K562 (cell line): ENCODE measurements around the gene PLEKHA7. TPM values are rescaled to one million over a fixed set of nuclear protein-coding genes. Genes with fewer than 3 reads are reported as not detected.

Experiments used
- ATAC-seq: fragments of 200-7000 bp; cut with Tn5 transposase; 3 replicates; pipeline ENCODE4 v1.9.1; 2020; ENCODE audit warnings: moderate library complexity
- BruUV-seq: library from RNA; stranded (reverse); fragments of 400-500 nt; replicated peaks from 2 replicates; lab custom pipeline; 2021; lab: Mats Ljungman, UMichigan
- CTCF ChIA-PET: fragments of 300-600 bp; formaldehyde crosslinking; extraction: SDS; loops from one replicate; lab custom pipeline; 2021; ENCODE audit warnings: low intra/inter-chr PET ratio; lab: Yijun Ruan, JAX
- POLR2A ChIA-PET: fragments of 300-600, 350-650 bp; sonication (Branson Sonifier 250); formaldehyde crosslinking; extraction: SDS; loops from one replicate; lab custom pipeline; 2021; ENCODE audit warnings: antibody characterized with exemption, inconsistent platforms; lab: Yijun Ruan, JAX
- DNase-seq, 4 experiments: peaks; one replicate each; pipeline versions ENCODE4 v3.0.0 to v3.0.0-alpha.2; 2011 to 2018; ENCODE audit warnings: low spot score in 3 of 4, mixed read lengths in 3 of 4; ENCODE audit errors: extremely low read depth in 1 of 4
- FAIRE-seq: peaks from 2 replicates; lab custom pipeline; 2011; peaks lifted over from hg19 to GRCh38; lab: Jason Lieb, UNC
- H2AFZ ChIP-seq: 2 replicates; pipeline ENCODE4 v1.6.0; 2011; ENCODE audit warnings: low read depth, low read length, control low read depth, inconsistent platforms
- H3K27ac ChIP-seq: fragments of 200-600 bp; 3 replicates; pipeline ENCODE4 v1.8.0; 2011; ENCODE audit warnings: low read depth, mild to moderate bottlenecking, control low read depth, inconsistent platforms, low read length, moderate library complexity, mixed read lengths; ENCODE audit errors: extremely low read depth
- H3K27me3 ChIP-seq, 2 experiments: fragments of 300-600 bp in 1 of 2; 2 replicates in 1 of 2; 3 replicates in 1 of 2; pipeline versions ENCODE4 v1.6.0 to v1.8.0; 2011; ENCODE audit warnings: inconsistent platforms in 2 of 2, low read length in 2 of 2, mild to moderate bottlenecking in 1 of 2, mixed read lengths in 1 of 2, moderate library complexity in 1 of 2; ENCODE audit not compliant: control insufficient read depth in 2 of 2, insufficient read depth in 2 of 2
- H3K36me3 ChIP-seq: fragments of 300-600 bp; 3 replicates; pipeline ENCODE4 v1.8.0; 2011; ENCODE audit warnings: mild to moderate bottlenecking, low read length, inconsistent platforms; ENCODE audit not compliant: control insufficient read depth, insufficient read depth
- H3K4me1 ChIP-seq, 2 experiments: fragments of 200-600 bp in 1 of 2; replicated peaks in 1 of 2; 2 replicates in 1 of 2; 3 replicates in 1 of 2; pipeline versions ENCODE4 v1.5.1 to v1.8.0; 2011; ENCODE audit warnings: inconsistent platforms in 2 of 2, low read length in 2 of 2, mild to moderate bottlenecking in 1 of 2, mixed read lengths in 1 of 2, moderate library complexity in 1 of 2; ENCODE audit not compliant: control insufficient read depth in 2 of 2, insufficient read depth in 2 of 2
- H3K4me2 ChIP-seq: 2 replicates; pipeline ENCODE4 v1.6.1; 2011; ENCODE audit warnings: low read length, control low read depth, inconsistent platforms, mixed read lengths; ENCODE audit not compliant: insufficient read depth
- H3K4me3 ChIP-seq: fragments of 200-600 bp; sonication (generic), shearing (Covaris generic); 2 replicates; pipeline ENCODE4 v1.5.1; 2016; ENCODE audit warnings: control low read depth, inconsistent platforms
- H3K79me2 ChIP-seq: fragments of 200-600 bp; 3 replicates; pipeline ENCODE4 v1.8.0; 2011; ENCODE audit warnings: low read length, inconsistent platforms; ENCODE audit not compliant: control insufficient read depth, insufficient read depth
- H3K9ac ChIP-seq, 2 experiments: 2 replicates each; pipeline versions ENCODE4 v1.6.0 to v1.6.1; 2011; ENCODE audit warnings: low read depth in 2 of 2, low read length in 2 of 2, control low read depth in 1 of 2, inconsistent platforms in 1 of 2, mild to moderate bottlenecking in 1 of 2, mixed read lengths in 1 of 2; ENCODE audit not compliant: insufficient read depth in 1 of 2
- H3K9me1 ChIP-seq: one replicate; pipeline ENCODE4 v1.6.0; 2011; ENCODE audit warnings: inconsistent platforms, mild to moderate bottlenecking, low read length, moderate library complexity; ENCODE audit not compliant: control insufficient read depth, insufficient read depth
- H3K9me3 ChIP-seq: replicated peaks from 2 replicates; pipeline ENCODE4 v1.5.1; 2011; ENCODE audit warnings: low read depth, low read length, inconsistent platforms; ENCODE audit not compliant: control insufficient read depth, insufficient read depth
- H4K20me1 ChIP-seq: replicated peaks from 2 replicates; pipeline ENCODE4 v1.6.1; 2011; ENCODE audit warnings: low read length, inconsistent platforms, mixed read lengths; ENCODE audit not compliant: control insufficient read depth, insufficient read depth
- CREB1 ChIP-seq, 2 experiments: sonication (generic) in 1 of 2; formaldehyde crosslinking in 1 of 2; IDR thresholded peaks; 2 replicates each; pipeline versions ENCODE4 v1.6.1 to v1.8.0; 2012 to 2022; ENCODE audit warnings: inconsistent platforms in 1 of 2, mild to moderate bottlenecking in 1 of 2, missing genetic modification reagents in 1 of 2, moderate library complexity in 1 of 2
- EZH2 ChIP-seq: IDR thresholded peaks from 2 replicates; pipeline ENCODE4 v1.6.1; 2012; ENCODE audit warnings: low read depth, mild to moderate bottlenecking, inconsistent platforms, low read length, borderline replicate concordance
- MCM2 ChIP-seq: fragments of 450-650 bp; IDR thresholded peaks from 2 replicates; pipeline ENCODE4 v1.6.1; 2017; ENCODE audit warnings: low read depth, mild to moderate bottlenecking
- PURB ChIP-seq: sonication (generic); formaldehyde crosslinking; IDR thresholded peaks from 2 replicates; pipeline ENCODE4 v1.9.0; 2021; ENCODE audit warnings: low read depth, mild to moderate bottlenecking, missing genetic modification reagents
- THRB ChIP-seq: fragments of 450-650 bp; formaldehyde crosslinking; conservative IDR thresholded peaks from 2 replicates; pipeline ENCODE4 v1.4.0; 2022; ENCODE audit warnings: mild to moderate bottlenecking, missing genetic modification characterization
- ZNF583 ChIP-seq: fragments of 250-450 bp; sonication (Bioruptor Pico); IDR thresholded peaks from 2 replicates; pipeline ENCODE4 v1.4.0; 2020
- WGBS: fragments of 100-300 bp; shearing (Covaris generic); methylation state at CpG from one replicate; pipeline ENCODE4 v1.1.6; 2016; ENCODE audit warnings: low coverage, mixed read lengths; ENCODE audit not compliant: insufficient coverage; ENCODE audit errors: missing lambda C conversion rate; 5-methylcytosine and 5-hydroxymethylcytosine counted together
- in situ Hi-C: fragments of 300-500 bp; cut with MboI; formaldehyde crosslinking; loops from 4 replicates; pipeline ENCODE4 v1.15.0; 2018; ENCODE audit warnings: inconsistent platforms, mixed read lengths
- intact Hi-C: fragments of 100-400 bp; cut with micrococcal nuclease; formaldehyde crosslinking; loops from 2 replicates; pipeline ENCODE4 v1.14.2; 2022
- polyA plus RNA-seq, 8 experiments: library from polyadenylated mRNA; depleted of rRNA in 4 of 8; stranded (reverse) in 5 of 8; unstranded in 3 of 8; fragments of >200 nt; fragmentation: Nextera tagmentation in 2 of 8; fragmentation: Illumina TruSeq in 1 of 8; extraction: Ambion mirVana in 2 of 8; extraction: Trizol in 1 of 8; gene quantifications; 2 replicates each; pipeline versions ENCODE4 v1.2.1 to v1.2.3, GENCODE V29; 2011 to 2014; ENCODE audit warnings: inconsistent platforms in 1 of 8, missing spikeins in 1 of 8
- total RNA-seq, 7 experiments: library from RNA; depleted of rRNA in 6 of 7; stranded (reverse); fragments of >200 nt in 6 of 7; fragmentation: Illumina TruSeq in 2 of 7; extraction: Trizol in 2 of 7; gene quantifications; 2 replicates each; pipeline versions ENCODE4 v1.2.1 to v1.2.3, GENCODE V29; 2011 to 2021; ENCODE audit warnings: low replicate concordance in 1 of 7
- TF ChIP-seq, protein P1 (sequence below): IDR thresholded peaks from 2 replicates; pipeline ENCODE4 v1.6.1; 2011; ENCODE audit warnings: borderline replicate concordance, low read depth, mild to moderate bottlenecking, moderate library complexity, low read length; ENCODE audit not compliant: insufficient read depth, poor library complexity, severe bottlenecking
- TF ChIP-seq, protein P2 (sequence below), 3 experiments: IDR thresholded peaks in 2 of 3; conservative IDR thresholded peaks in 1 of 3; 2 replicates each; pipeline ENCODE4 v1.5.1; 2011 to 2012; ENCODE audit warnings: low read length in 3 of 3, mild to moderate bottlenecking in 3 of 3, control low read depth in 2 of 3, improper control_type of control experiment in 1 of 3, inconsistent platforms in 1 of 3, low read depth in 1 of 3, mixed read lengths in 1 of 3, moderate library complexity in 1 of 3; ENCODE audit not compliant: insufficient read depth in 2 of 3

PLEKHA7 gene
- total and polyA plus RNA-seq, 9 of the 15 experiments (the other 6 are each of a cell fraction or from before 2014, with no cell fraction given): 0.06 to 0.77 (median 0.20) TPM; not detected in 1

DNA sequence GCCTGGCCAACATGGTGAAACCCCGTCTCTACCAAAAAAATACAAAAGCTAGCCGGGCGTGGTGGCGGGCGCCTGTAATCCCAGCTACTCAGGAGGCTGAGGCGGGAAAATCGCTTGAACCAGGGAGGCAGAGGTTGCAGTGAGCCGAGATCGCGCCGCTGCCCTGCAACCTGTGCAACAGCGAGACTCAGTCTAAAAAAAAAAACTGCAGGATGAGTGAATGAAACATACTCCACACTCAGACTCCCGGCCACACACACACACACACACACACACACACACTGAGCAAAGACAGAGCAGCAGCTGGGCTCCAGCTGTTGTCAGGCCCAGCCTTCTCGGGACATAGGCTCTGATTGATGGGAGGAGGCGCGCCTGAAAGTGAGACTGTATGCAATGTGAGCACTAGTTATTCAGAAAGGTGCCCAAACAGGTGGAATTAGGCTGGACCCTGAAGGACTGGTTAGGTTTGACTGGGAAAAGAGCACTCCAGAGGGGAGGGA lies 1.5 kb upstream of the PLEKHA7 start (continued):
- TF ChIP-seq ZNF583 (CRISPR knock-in tag): no peak

DNA sequence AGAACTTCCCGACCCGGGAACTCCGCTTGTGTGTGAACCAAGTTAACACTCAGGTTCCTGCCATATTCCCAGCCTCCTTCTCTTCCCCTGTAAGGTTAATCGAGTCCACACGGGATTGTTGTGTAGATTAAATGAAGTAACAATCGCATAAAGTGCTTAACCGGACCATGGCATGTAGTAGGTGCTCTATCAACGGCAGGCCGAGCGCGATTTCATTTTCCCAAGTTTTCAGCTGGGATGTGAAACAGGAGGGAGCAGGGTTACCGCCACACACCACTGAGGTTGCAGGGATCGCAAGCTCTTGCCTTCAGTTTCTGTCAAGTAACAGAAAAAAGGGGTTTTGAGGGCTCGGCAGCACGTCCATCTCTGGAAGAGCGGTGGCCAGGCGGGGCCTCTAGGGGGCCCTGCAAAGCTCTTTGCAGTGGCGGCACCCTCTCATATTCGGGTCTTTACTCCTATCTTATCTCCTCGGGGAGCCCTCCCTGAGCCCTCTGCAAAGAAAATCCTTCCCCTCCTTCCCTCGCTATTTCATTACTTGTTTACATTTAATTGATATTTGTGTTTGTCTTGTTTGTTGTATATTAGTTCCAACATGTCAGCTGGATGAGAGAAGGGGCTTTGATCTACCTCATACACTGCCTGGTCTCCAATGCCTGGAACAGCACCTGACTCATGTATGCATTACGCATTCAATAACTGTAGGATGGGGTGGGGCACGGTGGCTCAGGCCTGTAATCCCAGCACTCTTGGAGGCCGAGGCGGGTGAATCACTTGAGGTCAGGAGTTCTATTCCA lies 816 bp upstream of the PLEKHA7 start:
- H3K4me3 ChIP-seq: no peak overlapping the region
- in situ Hi-C loops: no loop called here
- peak overlapping the region; percentile 70; the same call in 1 of the 2 replicates for H2AFZ ChIP-seq
- no peaks in the 10 kb centered on the region for H3K9me3 ChIP-seq
- BruUV-seq: no TSS peak
- H3K4me1 ChIP-seq: peaks cover 0 to 16% of the 10 kb centered on the region in 2 experiments; a peak in 2 of 5 replicates
- no peaks in the 10 kb centered on the region for H4K20me1 ChIP-seq
- no peak overlapping the region for H3K27ac ChIP-seq
- ChIA-PET CTCF (no interaction called here), POLR2A (interaction anchor here (2.6 kb wide), 1 partner anchor 61 kb away, joined by 7 read pairs; no protein-coding TSS in a partner anchor)
- H3K9me1 ChIP-seq: no peaks in the 10 kb centered on the region
- no peaks in the 10 kb centered on the region for H3K36me3 ChIP-seq
- intact Hi-C loops: no loop called here
- FAIRE-seq (no peak), ATAC-seq (peak; percentile 80), DNase-seq (peak; percentile 18 to 34 (median 24))
- peak overlapping the region; percentile 39; the same call in 1 of the 2 replicates for H3K4me2 ChIP-seq
- WGBS: 9% methylated on average over 25 of the region's 25 CpGs
- peaks cover 20 to 46% of the 10 kb centered on the region in 2 experiments for H3K27me3 ChIP-seq
- no peaks in the 10 kb centered on the region for H3K79me2 ChIP-seq
- no peak overlapping the region; a peak in 1 of 4 replicates for H3K9ac ChIP-seq
- TF ChIP-seq CREB1 (IDR thresholded peaks at IDR 0.05) (no peak), CREB1 (CRISPR knock-in tag; IDR thresholded peaks at IDR 0.05) (no peak), EZH2 (peak; percentile 76; the same call in 1 of the 2 replicates), PURB (no peak), MCM2 (no peak), THRB (CRISPR knock-in tag) (no peak)
- TF ChIP-seq, protein P1, sequence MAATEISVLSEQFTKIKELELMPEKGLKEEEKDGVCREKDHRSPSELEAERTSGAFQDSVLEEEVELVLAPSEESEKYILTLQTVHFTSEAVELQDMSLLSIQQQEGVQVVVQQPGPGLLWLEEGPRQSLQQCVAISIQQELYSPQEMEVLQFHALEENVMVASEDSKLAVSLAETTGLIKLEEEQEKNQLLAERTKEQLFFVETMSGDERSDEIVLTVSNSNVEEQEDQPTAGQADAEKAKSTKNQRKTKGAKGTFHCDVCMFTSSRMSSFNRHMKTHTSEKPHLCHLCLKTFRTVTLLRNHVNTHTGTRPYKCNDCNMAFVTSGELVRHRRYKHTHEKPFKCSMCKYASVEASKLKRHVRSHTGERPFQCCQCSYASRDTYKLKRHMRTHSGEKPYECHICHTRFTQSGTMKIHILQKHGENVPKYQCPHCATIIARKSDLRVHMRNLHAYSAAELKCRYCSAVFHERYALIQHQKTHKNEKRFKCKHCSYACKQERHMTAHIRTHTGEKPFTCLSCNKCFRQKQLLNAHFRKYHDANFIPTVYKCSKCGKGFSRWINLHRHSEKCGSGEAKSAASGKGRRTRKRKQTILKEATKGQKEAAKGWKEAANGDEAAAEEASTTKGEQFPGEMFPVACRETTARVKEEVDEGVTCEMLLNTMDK: peak; percentile 53
- TF ChIP-seq, protein P2, sequence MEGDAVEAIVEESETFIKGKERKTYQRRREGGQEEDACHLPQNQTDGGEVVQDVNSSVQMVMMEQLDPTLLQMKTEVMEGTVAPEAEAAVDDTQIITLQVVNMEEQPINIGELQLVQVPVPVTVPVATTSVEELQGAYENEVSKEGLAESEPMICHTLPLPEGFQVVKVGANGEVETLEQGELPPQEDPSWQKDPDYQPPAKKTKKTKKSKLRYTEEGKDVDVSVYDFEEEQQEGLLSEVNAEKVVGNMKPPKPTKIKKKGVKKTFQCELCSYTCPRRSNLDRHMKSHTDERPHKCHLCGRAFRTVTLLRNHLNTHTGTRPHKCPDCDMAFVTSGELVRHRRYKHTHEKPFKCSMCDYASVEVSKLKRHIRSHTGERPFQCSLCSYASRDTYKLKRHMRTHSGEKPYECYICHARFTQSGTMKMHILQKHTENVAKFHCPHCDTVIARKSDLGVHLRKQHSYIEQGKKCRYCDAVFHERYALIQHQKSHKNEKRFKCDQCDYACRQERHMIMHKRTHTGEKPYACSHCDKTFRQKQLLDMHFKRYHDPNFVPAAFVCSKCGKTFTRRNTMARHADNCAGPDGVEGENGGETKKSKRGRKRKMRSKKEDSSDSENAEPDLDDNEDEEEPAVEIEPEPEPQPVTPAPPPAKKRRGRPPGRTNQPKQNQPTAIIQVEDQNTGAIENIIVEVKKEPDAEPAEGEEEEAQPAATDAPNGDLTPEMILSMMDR (IDR thresholded peaks at IDR 0.05 in 2 of 3, conservative IDR thresholded peaks at IDR 0.05 in 1 of 3; ENCODE audit: insufficient read depth in 2 of 3, low read depth in 1 of 3, low read length in 3 of 3): peak; percentile 11 to 57 (median 28); a peak in 2 of 6 replicates
